Mesenchymal stem cell (in vitro differentiated cells and primary cell): ENCODE results near the gene ZC3H7A.
A peak's percentile ranks its signal among the peaks of the same experiment; 100 is the strongest.
"Not testable (repeated sequence)": the region's sequence is repeated elsewhere in the genome, so short reads cannot be mapped to it uniquely, and the experiment has no call there.

ENCODE experiments used
- DNase-seq: peaks from one replicate; pipeline ENCODE4 v3.0.0-alpha.2; 2013
- H2AFZ ChIP-seq: one replicate; pipeline ENCODE4 v1.6.1; 2013; ENCODE audit warnings: low read depth, mild to moderate bottlenecking, control low read depth, inconsistent platforms, low read length, moderate library complexity
- H2AK5ac ChIP-seq: 2 replicates; pipeline ENCODE4 v1.6.1; 2013; ENCODE audit warnings: low read length, moderate library complexity, mild to moderate bottlenecking, inconsistent platforms; ENCODE audit not compliant: severe bottlenecking
- H2BK120ac ChIP-seq: one replicate; pipeline ENCODE4 v1.6.1; 2013; ENCODE audit warnings: low read depth, mild to moderate bottlenecking, inconsistent platforms, low read length, moderate library complexity
- H2BK12ac ChIP-seq, 2 experiments: one replicate each; pipeline ENCODE4 v1.6.1; 2013; ENCODE audit warnings: inconsistent platforms in 2 of 2, low read length in 2 of 2, mild to moderate bottlenecking in 2 of 2, moderate library complexity in 2 of 2, control low read depth in 1 of 2
- H2BK15ac ChIP-seq: one replicate; pipeline ENCODE4 v1.6.1; 2013; ENCODE audit warnings: mild to moderate bottlenecking, low read depth, inconsistent platforms; ENCODE audit not compliant: poor library complexity, severe bottlenecking
- H2BK5ac ChIP-seq: 2 replicates; pipeline ENCODE4 v1.6.1; 2013; ENCODE audit warnings: low read depth, mild to moderate bottlenecking, low read length, control low read depth, inconsistent platforms; ENCODE audit not compliant: poor library complexity, severe bottlenecking
- H3K14ac ChIP-seq, 2 experiments: one replicate each; pipeline ENCODE4 v1.6.1; 2013; ENCODE audit warnings: inconsistent platforms in 2 of 2, low read length in 2 of 2, control low read depth in 1 of 2, mild to moderate bottlenecking in 1 of 2, moderate library complexity in 1 of 2
- H3K18ac ChIP-seq, 2 experiments: one replicate each; pipeline ENCODE4 v1.6.1; 2013; ENCODE audit warnings: inconsistent platforms in 2 of 2, low read length in 2 of 2, control low read depth in 1 of 2, low read depth in 1 of 2, mild to moderate bottlenecking in 1 of 2
- H3K23ac ChIP-seq, 2 experiments: one replicate each; pipeline ENCODE4 v1.6.1; 2013; ENCODE audit warnings: inconsistent platforms in 2 of 2, low read length in 2 of 2, mild to moderate bottlenecking in 2 of 2, moderate library complexity in 2 of 2, control low read depth in 1 of 2
- H3K27ac ChIP-seq: 2 replicates; pipeline ENCODE4 v1.5.1; 2013; ENCODE audit warnings: mild to moderate bottlenecking, moderate library complexity, low read length, control low read depth, inconsistent platforms; ENCODE audit not compliant: poor library complexity, severe bottlenecking
- H3K27me3 ChIP-seq, 2 experiments: 2 replicates each; pipeline versions ENCODE4 v1.6.1 to v1.7.0; 2013; ENCODE audit warnings: low read length in 2 of 2, mild to moderate bottlenecking in 2 of 2, moderate library complexity in 2 of 2, control low read depth in 1 of 2, inconsistent platforms in 1 of 2; ENCODE audit not compliant: control insufficient read depth in 1 of 2, insufficient read depth in 1 of 2
- H3K36me3 ChIP-seq, 2 experiments: 2 replicates each; pipeline versions ENCODE4 v1.6.1 to v1.7.0; 2013; ENCODE audit warnings: low read length in 2 of 2, control low read depth in 1 of 2, inconsistent platforms in 1 of 2, low read depth in 1 of 2, mild to moderate bottlenecking in 1 of 2; ENCODE audit not compliant: insufficient read depth in 2 of 2, control insufficient read depth in 1 of 2
- H3K4ac ChIP-seq, 2 experiments: one replicate each; pipeline ENCODE4 v1.6.1; 2013; ENCODE audit warnings: inconsistent platforms in 2 of 2, low read length in 2 of 2, mild to moderate bottlenecking in 2 of 2, moderate library complexity in 2 of 2, control low read depth in 1 of 2, low read depth in 1 of 2
- H3K4me1 ChIP-seq: 2 replicates; pipeline ENCODE4 v1.6.1; 2013; ENCODE audit warnings: low read depth, low read length, control low read depth; ENCODE audit not compliant: control insufficient read depth, insufficient read depth
- H3K4me2 ChIP-seq: 2 replicates; pipeline ENCODE4 v1.6.1; 2013; ENCODE audit warnings: low read length, mild to moderate bottlenecking, inconsistent platforms; ENCODE audit not compliant: poor library complexity, severe bottlenecking
- H3K4me3 ChIP-seq, 2 experiments: 2 replicates each; pipeline versions ENCODE4 v1.5.1 to v1.7.0; 2013; ENCODE audit warnings: low read length in 2 of 2, mild to moderate bottlenecking in 2 of 2, control low read depth in 1 of 2, low read depth in 1 of 2; ENCODE audit not compliant: insufficient read depth in 1 of 2
- H3K79me1 ChIP-seq: replicated peaks from 2 replicates; pipeline ENCODE4 v1.6.1; 2013; ENCODE audit warnings: mild to moderate bottlenecking, control low read depth, low read length, inconsistent platforms; ENCODE audit not compliant: poor library complexity, severe bottlenecking
- H3K9ac ChIP-seq: 2 replicates; pipeline ENCODE4 v1.7.0; 2013; ENCODE audit warnings: mild to moderate bottlenecking, low read length, moderate library complexity
- H3K9me3 ChIP-seq: 2 replicates; pipeline ENCODE4 v1.7.0; 2013; ENCODE audit warnings: mild to moderate bottlenecking, low read length; ENCODE audit not compliant: control insufficient read depth
- H4K8ac ChIP-seq: one replicate; pipeline ENCODE4 v1.6.1; 2013; ENCODE audit warnings: inconsistent platforms, mild to moderate bottlenecking, low read length, moderate library complexity
- H4K91ac ChIP-seq: one replicate; pipeline ENCODE4 v1.6.1; 2013; ENCODE audit warnings: mild to moderate bottlenecking, low read length, inconsistent platforms
- WGBS: methylation state at CpG from one replicate; pipeline ENCODE4 v1.1.7; 2013; ENCODE audit warnings: mixed read lengths; 5-methylcytosine and 5-hydroxymethylcytosine counted together

Gene ZC3H7A

DNA sequence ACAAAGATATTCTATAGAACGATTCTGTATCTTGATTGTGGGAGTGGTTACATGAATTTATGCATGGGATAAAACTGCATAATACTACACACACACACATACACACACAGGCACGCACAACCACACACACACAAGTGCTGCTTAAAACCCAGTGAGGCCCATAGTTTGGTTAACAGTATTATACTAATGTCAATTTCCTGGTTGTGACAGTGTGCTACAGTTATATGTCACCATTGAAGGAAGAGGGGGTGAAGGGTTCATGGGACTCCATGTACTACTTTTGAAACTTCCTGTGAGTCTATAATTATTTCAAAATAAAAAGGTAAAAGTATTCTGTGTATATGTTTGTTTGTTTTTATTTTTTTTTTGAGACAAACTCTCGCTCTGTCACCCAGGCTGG lies 8.1 kb downstream of the ZC3H7A start:
- H3K27ac ChIP-seq, result no peak overlapping the region
- H3K18ac ChIP-seq, result no peak overlapping the region
- no peak overlapping the region for H2BK5ac ChIP-seq
- no peak overlapping the region for H2BK120ac ChIP-seq
- H3K14ac ChIP-seq, result no peak overlapping the region
- no peaks in the 10 kb centered on the region for H3K27me3 ChIP-seq
- H3K23ac ChIP-seq, result no peak overlapping the region
- peaks cover 22% of the 10 kb centered on the region for H3K4me1 ChIP-seq
- no peak overlapping the region for H4K8ac ChIP-seq
- H4K91ac ChIP-seq, result no peak overlapping the region
- no peak for DNase-seq
- no peak overlapping the region for H3K4me3 ChIP-seq
- no peak overlapping the region for H2AFZ ChIP-seq
- H3K4me2 ChIP-seq, result no peak overlapping the region
- H3K9ac ChIP-seq, result no peak overlapping the region
- H3K79me1 ChIP-seq, result no peaks in the 10 kb centered on the region
- no peak overlapping the region for H2BK12ac ChIP-seq
- no peak overlapping the region for H2AK5ac ChIP-seq
- H3K9me3 ChIP-seq, result no peaks in the 10 kb centered on the region
- WGBS, result 100% methylated on average over 1 of the region's 3 CpGs
- H2BK15ac ChIP-seq, result no peak overlapping the region
- no peak overlapping the region for H3K4ac ChIP-seq
- H3K36me3 ChIP-seq, result peaks cover 5 to 20% of the 10 kb centered on the region in 2 experiments

DNA sequence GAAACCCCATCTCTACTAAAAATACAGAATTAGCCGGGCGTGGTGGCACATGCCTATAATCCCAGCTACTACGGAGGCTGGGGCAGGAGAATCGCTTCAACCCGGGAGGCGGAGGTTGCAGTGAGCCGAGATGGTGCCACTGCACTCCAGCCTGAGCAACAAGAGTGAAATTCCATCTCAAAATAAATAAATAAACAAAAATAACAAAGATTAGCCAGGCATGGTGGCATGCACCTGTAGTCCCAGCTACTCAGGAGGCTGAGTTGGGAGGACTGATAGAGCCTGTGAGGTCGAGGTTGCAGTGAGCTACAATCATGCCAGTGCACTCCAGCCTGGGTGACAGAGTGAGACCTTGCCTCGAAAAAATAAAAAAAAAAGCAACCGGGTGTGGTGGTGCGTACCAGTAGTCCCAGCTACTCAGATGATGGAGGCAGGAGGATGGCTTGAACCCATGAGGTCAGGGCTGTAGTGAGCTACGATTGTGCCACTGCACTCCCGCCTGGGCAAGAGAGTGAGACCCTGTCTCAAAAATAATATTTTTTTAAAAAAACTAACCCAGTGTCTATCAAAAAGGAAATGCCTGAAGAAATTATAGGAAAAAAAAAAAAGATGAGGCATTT lies 12.0 kb downstream of the ZC3H7A start:
- not testable (repeated sequence) for DNase-seq, H3K9ac ChIP-seq, H4K91ac ChIP-seq, H2AFZ ChIP-seq, H3K14ac ChIP-seq, H3K4ac ChIP-seq, H2BK12ac ChIP-seq, H2BK120ac ChIP-seq, H3K23ac ChIP-seq, H4K8ac ChIP-seq, H3K79me1 ChIP-seq, H3K9me3 ChIP-seq, H3K4me3 ChIP-seq, H3K27ac ChIP-seq, H3K4me2 ChIP-seq, H2BK15ac ChIP-seq, H2BK5ac ChIP-seq, H3K27me3 ChIP-seq, H3K18ac ChIP-seq, H2AK5ac ChIP-seq
- H3K4me1 ChIP-seq, result peaks cover 22% of the 10 kb centered on the region
- WGBS, result over 99% methylated on average over 11 of the region's 13 CpGs
- H3K36me3 ChIP-seq, result peaks cover 5 to 25% of the 10 kb centered on the region in 2 experiments

DNA sequence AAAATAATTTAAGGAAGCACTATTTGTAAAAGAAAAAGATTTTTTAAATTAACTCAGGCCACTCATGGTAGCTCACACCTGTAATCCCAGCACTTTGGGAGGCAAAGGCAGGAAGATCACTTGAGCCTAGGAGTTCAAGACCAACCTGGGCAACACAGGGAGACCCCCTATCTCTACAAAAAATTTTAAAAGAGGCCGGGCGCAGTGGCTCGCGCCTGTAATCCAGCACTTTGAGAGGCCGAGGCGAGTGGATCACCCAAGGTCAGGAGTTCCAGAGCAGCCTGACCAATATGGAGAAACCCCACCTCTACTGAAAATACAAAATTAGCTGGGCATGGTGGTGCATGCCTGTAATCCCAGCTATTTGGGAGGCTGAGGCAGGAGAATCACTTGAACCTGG lies 12.7 kb downstream of the ZC3H7A start:
- 100% methylated on average over 4 of the region's 6 CpGs for WGBS
- H4K91ac ChIP-seq, result not testable (repeated sequence)

GRCh38 chr16:11784038-11784369 lies 13.1 kb downstream of the ZC3H7A start:
- DNase-seq, result no peak
- Histone ChIP-seq H2AFZ (no peak overlapping the region), H3K36me3 (peaks cover 2 to 30% of the 10 kb centered on the region in 2 experiments), H3K27ac (peak overlapping the region; percentile 98), H2AK5ac (no peak overlapping the region), H4K91ac (no peak overlapping the region), H2BK5ac (no peak overlapping the region), H3K23ac (no peak overlapping the region), H3K14ac (no peak overlapping the region), H3K4me3 (peak overlapping the region in 1 of 2 experiments; percentile 64), H3K9me3 (no peaks in the 10 kb centered on the region), H4K8ac (no peak overlapping the region), H3K18ac (no peak overlapping the region), H3K4me1 (peaks cover 22% of the 10 kb centered on the region), H2BK12ac (no peak overlapping the region), H3K4me2 (no peak overlapping the region), H2BK15ac (no peak overlapping the region), H3K4ac (no peak overlapping the region), H2BK120ac (no peak overlapping the region), H3K27me3 (no peaks in the 10 kb centered on the region), H3K9ac (peak overlapping the region; percentile 77), H3K79me1 (peaks cover 4% of the 10 kb centered on the region)

More for the DNA sequence above, 12.7 kb downstream of the ZC3H7A start:
- not testable (repeated sequence) for H3K79me1 ChIP-seq, H2BK120ac ChIP-seq, H3K18ac ChIP-seq, H3K4ac ChIP-seq, H2AFZ ChIP-seq, H2BK15ac ChIP-seq, H3K4me2 ChIP-seq, H2BK12ac ChIP-seq, H3K14ac ChIP-seq, H3K27me3 ChIP-seq, H2BK5ac ChIP-seq, H3K9me3 ChIP-seq, H3K4me3 ChIP-seq, H3K9ac ChIP-seq, DNase-seq, H4K8ac ChIP-seq, H3K23ac ChIP-seq
- Histone ChIP-seq H2AK5ac (peak overlapping the region; percentile 65), H3K4me1 (peaks cover 22% of the 10 kb centered on the region), H3K36me3 (peaks cover 2 to 27% of the 10 kb centered on the region in 2 experiments), H3K27ac (peak overlapping the region; percentile 98)
